CD14-positive monocyte (primary cell): Measurements from ENCODE around the gene NDUFB8. TPM values are rescaled to one million over a fixed set of nuclear protein-coding genes. Genes with fewer than 3 reads are reported as not detected.

Experiments used
- DNase-seq, 3 donors: peaks; one replicate each; pipeline ENCODE4 v3.0.0-alpha.2; 2011 to 2022
- H2AFZ ChIP-seq: 2 replicates; pipeline ENCODE4 v1.6.0; 2012; ENCODE audit warnings: mild to moderate bottlenecking, low read depth, low read length, inconsistent platforms; ENCODE audit not compliant: insufficient read depth, poor library complexity, severe bottlenecking
- H3K27ac ChIP-seq, 2 donors: 1 replicate in 1 of 2; 2 replicates in 1 of 2; pipeline ENCODE4 v1.5.1; 2012 to 2013; ENCODE audit warnings: low read length in 2 of 2, control low read depth in 1 of 2, inconsistent platforms in 1 of 2, low read depth in 1 of 2, mild to moderate bottlenecking in 1 of 2
- H3K27me3 ChIP-seq, 2 donors: one replicate each; pipeline versions ENCODE4 v1.6.0 to v1.6.1; 2011 to 2013; ENCODE audit warnings: low read length in 2 of 2; ENCODE audit not compliant: control insufficient read depth in 2 of 2, insufficient read depth in 2 of 2
- H3K36me3 ChIP-seq, 2 donors: replicated peaks in 1 of 2; 1 replicate in 1 of 2; 2 replicates in 1 of 2; pipeline versions ENCODE4 v1.5.1 to v1.6.1; 2012 to 2013; ENCODE audit warnings: low read length in 2 of 2, control low read depth in 1 of 2, inconsistent platforms in 1 of 2, mild to moderate bottlenecking in 1 of 2; ENCODE audit not compliant: insufficient read depth in 2 of 2, control insufficient read depth in 1 of 2
- H3K4me1 ChIP-seq, 2 donors: 1 replicate in 1 of 2; 2 replicates in 1 of 2; pipeline versions ENCODE4 v1.5.1 to v1.6.1; 2012 to 2013; ENCODE audit warnings: low read length in 2 of 2, control low read depth in 1 of 2, inconsistent platforms in 1 of 2, mild to moderate bottlenecking in 1 of 2, moderate library complexity in 1 of 2; ENCODE audit not compliant: insufficient read depth in 2 of 2, control insufficient read depth in 1 of 2
- H3K4me2 ChIP-seq: replicated peaks from 2 replicates; pipeline ENCODE3; 2012; ENCODE audit warnings: low read length, moderate library complexity, mild to moderate bottlenecking; ENCODE audit not compliant: poor library complexity, severe bottlenecking; ENCODE audit errors: extremely low read depth
- H3K4me3 ChIP-seq, 3 experiments: fragments of 200-600 bp in 1 of 3; sonication (generic) in 1 of 3; replicated peaks in 1 of 3; 1 replicate in 2 of 3; 2 replicates in 1 of 3; pipeline ENCODE4 v1.5.1; 2011 to 2013; ENCODE audit warnings: low read length in 3 of 3, mild to moderate bottlenecking in 3 of 3, control low read depth in 2 of 3, low read depth in 2 of 3, inconsistent platforms in 1 of 3, moderate library complexity in 1 of 3
- H3K79me2 ChIP-seq: 2 replicates; pipeline ENCODE4 v1.6.0; 2012; ENCODE audit warnings: mild to moderate bottlenecking, control low read depth, inconsistent platforms, low read length, moderate library complexity; ENCODE audit not compliant: insufficient read depth
- H3K9ac ChIP-seq: 2 replicates; pipeline ENCODE4 v1.6.0; 2017; ENCODE audit warnings: low read length, mild to moderate bottlenecking; ENCODE audit not compliant: insufficient read depth, poor library complexity, severe bottlenecking
- H3K9me3 ChIP-seq, 2 donors: replicated peaks in 1 of 2; 1 replicate in 1 of 2; 2 replicates in 1 of 2; pipeline versions ENCODE4 v1.5.1 to v1.6.1; 2012 to 2013; ENCODE audit warnings: low read length in 2 of 2, control low read depth in 1 of 2; ENCODE audit not compliant: control insufficient read depth in 1 of 2, insufficient read depth in 1 of 2
- H4K20me1 ChIP-seq: 2 replicates; pipeline ENCODE4 v1.6.0; 2012; ENCODE audit warnings: mild to moderate bottlenecking, low read length, control low read depth, moderate library complexity; ENCODE audit not compliant: insufficient read depth
- H3K27ac Mint-ChIP-seq, 7 donors: one replicate each; pipeline ENCODE4 v1.8.0; 2020; ENCODE audit warnings: mild to moderate bottlenecking in 7 of 7, mixed read lengths in 7 of 7, moderate library complexity in 6 of 7, inconsistent platforms in 2 of 7
- H3K27me3 Mint-ChIP-seq, 3 donors: one replicate each; pipeline ENCODE4 v1.8.0; 2021 to 2022; ENCODE audit warnings: low read depth in 3 of 3, mild to moderate bottlenecking in 3 of 3, mixed read lengths in 3 of 3, moderate library complexity in 3 of 3, inconsistent platforms in 1 of 3
- H3K36me3 Mint-ChIP-seq, 2 donors: one replicate each; pipeline ENCODE4 v1.8.0; 2020; ENCODE audit warnings: mixed read lengths in 2 of 2, inconsistent platforms in 1 of 2, mild to moderate bottlenecking in 1 of 2
- H3K4me1 Mint-ChIP-seq: one replicate; pipeline ENCODE4 v1.8.0; 2020; ENCODE audit warnings: mild to moderate bottlenecking, mixed read lengths
- H3K4me3 Mint-ChIP-seq, 2 donors: one replicate each; pipeline ENCODE4 v1.8.0; 2020; ENCODE audit warnings: mild to moderate bottlenecking in 2 of 2, mixed read lengths in 2 of 2, moderate library complexity in 1 of 2
- H3K9me3 Mint-ChIP-seq, 7 donors: one replicate each; pipeline ENCODE4 v1.8.0; 2020 to 2022; ENCODE audit warnings: mixed read lengths in 7 of 7, mild to moderate bottlenecking in 6 of 7, moderate library complexity in 6 of 7, inconsistent platforms in 2 of 7
- CTCF ChIP-seq: fragments of 200-600 bp; IDR thresholded peaks from one replicate; pipeline ENCODE4 v1.8.0; 2022; ENCODE audit warnings: antibody characterized with exemption, mild to moderate bottlenecking
- WGBS: methylation state at CpG from one replicate; pipeline ENCODE4 v1.1.5; 2013; ENCODE audit warnings: missing lambda C conversion rate; ENCODE audit not compliant: insufficient coverage; 5-methylcytosine and 5-hydroxymethylcytosine counted together
- intact Hi-C, 2 donors: fragments of 100-400 bp; cut with micrococcal nuclease; formaldehyde crosslinking; loops; one replicate each; pipeline versions ENCODE4 v1.15.0 to v1.15.1; 2023
- polyA plus RNA-seq, 3 donors: library from polyadenylated mRNA; depleted of rRNA in 1 of 3; unstranded in 2 of 3; stranded (reverse) in 1 of 3; fragments of 300-500 nt in 2 of 3; fragments of >200 nt in 1 of 3; fragmentation: Illumina TruSeq in 2 of 3; gene quantifications; 1 replicate in 2 of 3; 2 replicates in 1 of 3; pipeline ENCODE4 v1.2.3, GENCODE V29; 2012 to 2021

Gene NDUFB8
- polyA plus RNA-seq, 3 donors: 124 to 419 (median 381) TPM

GRCh38 chr10:100502926-100503494 lies 26.7 kb downstream of the NDUFB8 start:
- Histone ChIP-seq H3K79me2 (no peaks in the 10 kb centered on the region), H3K4me3 (no peak overlapping the region), H3K9ac (no peak overlapping the region), H3K27ac (no peak overlapping the region), H3K36me3 (peaks cover 49 to 71% of the 10 kb centered on the region in 2 donors), H3K27me3 (no peaks in the 10 kb centered on the region), H3K4me2 (no peak overlapping the region), H4K20me1 (no peaks in the 10 kb centered on the region), H3K9me3 (no peaks in the 10 kb centered on the region), H3K4me1 (peaks cover 0 to 5% of the 10 kb centered on the region in 2 donors), H2AFZ (no peak overlapping the region)
- Mint-ChIP-seq H3K27me3 (no peaks in the 10 kb centered on the region), H3K4me3 (no peak overlapping the region), H3K9me3 (peaks cover 0 to 2% (median 0%) of the 10 kb centered on the region in 7 donors), H3K36me3 (peaks cover 64 to 66% of the 10 kb centered on the region in 2 donors), H3K27ac (no peak overlapping the region), H3K4me1 (peaks cover 8% of the 10 kb centered on the region)
- intact Hi-C loops: no loop called here
- no peak for DNase-seq
- no peak for TF ChIP-seq CTCF
- 100% methylated on average over 1 of the region's 1 CpG for WGBS

GRCh38 chr10:100501423-100501822 lies 28.2 kb downstream of the NDUFB8 start:
- no peak overlapping the region for H3K4me2 ChIP-seq
- no peak overlapping the region for H3K4me3 ChIP-seq
- no peak overlapping the region for H3K9ac ChIP-seq
- no peak overlapping the region for H2AFZ ChIP-seq
- Mint-ChIP-seq H3K4me1 (peaks cover 8% of the 10 kb centered on the region), H3K9me3 (peaks cover 0 to 2% (median 0%) of the 10 kb centered on the region in 7 donors), H3K36me3 (peaks cover 65% of the 10 kb centered on the region in 2 donors), H3K27ac (no peak overlapping the region), H3K27me3 (no peaks in the 10 kb centered on the region), H3K4me3 (no peak overlapping the region)
- H3K79me2 ChIP-seq: no peaks in the 10 kb centered on the region
- H3K36me3 ChIP-seq: peaks cover 51 to 72% of the 10 kb centered on the region in 2 donors
- no peaks in the 10 kb centered on the region for H4K20me1 ChIP-seq
- no peaks in the 10 kb centered on the region for H3K27me3 ChIP-seq
- no peaks in the 10 kb centered on the region for H3K9me3 ChIP-seq
- TF ChIP-seq CTCF: no peak
- no peak overlapping the region for H3K27ac ChIP-seq
- DNase-seq: no peak
- intact Hi-C loops: no loop called here
- peaks cover 0 to 5% of the 10 kb centered on the region in 2 donors for H3K4me1 ChIP-seq
